GM23338 (cell line): ENCODE data around the gene RAX2. TPM values are rescaled to one million over a fixed set of nuclear protein-coding genes. Genes with fewer than 3 reads are reported as not detected.
"Not testable (repeated sequence)": the region's sequence is repeated elsewhere in the genome, so short reads cannot be mapped to it uniquely, and the experiment has no call there.

ENCODE experiments used
- ATAC-seq: fragments of 200-7000 bp; cut with Tn5 transposase; 3 replicates; pipeline ENCODE4 v1.9.1; 2020
- DNase-seq: peaks from one replicate; pipeline ENCODE4 v3.0.0-alpha.2; 2015; ENCODE audit warnings: low spot score
- H2AFZ ChIP-seq: fragments of 200-600 bp; sonication (generic); 2 replicates; pipeline ENCODE4 v1.8.0; 2016; ENCODE audit warnings: antibody characterized with exemption, mild to moderate bottlenecking, moderate library complexity
- H3F3A ChIP-seq: fragments of 200-600 bp; sonication (generic); replicated peaks from 2 replicates; pipeline ENCODE4 v1.8.0; 2017; ENCODE audit warnings: antibody characterized with exemption, mixed run types, low read depth
- H3K27ac ChIP-seq: fragments of 200-600 bp; sonication (generic); 2 replicates; pipeline ENCODE4 v1.6.1; 2016; ENCODE audit warnings: low read depth
- H3K27me3 ChIP-seq: fragments of 200-600 bp; sonication (generic); 2 replicates; pipeline ENCODE4 v1.8.0; 2016; ENCODE audit warnings: mild to moderate bottlenecking, mixed run types, moderate library complexity; ENCODE audit not compliant: insufficient read depth
- H3K36me3 ChIP-seq: fragments of 200-600 bp; sonication (generic); 2 replicates; pipeline ENCODE4 v1.8.0; 2016; ENCODE audit warnings: mild to moderate bottlenecking; ENCODE audit not compliant: insufficient read depth
- H3K4me1 ChIP-seq: fragments of 200-600 bp; sonication (generic); 2 replicates; pipeline ENCODE4 v1.8.0; 2016; ENCODE audit warnings: mild to moderate bottlenecking, moderate library complexity; ENCODE audit not compliant: insufficient read depth
- H3K4me2 ChIP-seq: fragments of 200-600 bp; sonication (generic); 2 replicates; pipeline ENCODE4 v1.7.1; 2017; ENCODE audit warnings: mixed run types
- H3K4me3 ChIP-seq: fragments of 200-600 bp; sonication (generic); 2 replicates; pipeline ENCODE4 v1.6.1; 2016; ENCODE audit warnings: mixed run types
- H3K79me2 ChIP-seq: fragments of 200-600 bp; sonication (generic); replicated peaks from 2 replicates; pipeline ENCODE4 v1.8.0; 2017; ENCODE audit warnings: mild to moderate bottlenecking; ENCODE audit not compliant: insufficient read depth
- H3K9me2 ChIP-seq: fragments of 200-600 bp; sonication (generic); 2 replicates; pipeline ENCODE4 v1.8.0; 2017; ENCODE audit not compliant: insufficient read depth
- H4K20me1 ChIP-seq: fragments of 200-600 bp; sonication (generic); replicated peaks from 2 replicates; pipeline ENCODE4 v1.8.0; 2017; ENCODE audit warnings: mild to moderate bottlenecking; ENCODE audit not compliant: insufficient read depth
- H3K27ac Mint-ChIP-seq: 2 replicates; pipeline ENCODE4 v1.8.0; 2020; ENCODE audit warnings: inconsistent platforms, mild to moderate bottlenecking, moderate library complexity, mixed read lengths
- H3K27me3 Mint-ChIP-seq: 3 replicates; pipeline ENCODE4 v1.8.0; 2022; ENCODE audit warnings: low read depth, mild to moderate bottlenecking, moderate library complexity, mixed read lengths, inconsistent platforms; ENCODE audit not compliant: insufficient read depth, poor library complexity
- H3K36me3 Mint-ChIP-seq: 3 replicates; pipeline ENCODE4 v1.8.0; 2021; ENCODE audit warnings: low read depth, mild to moderate bottlenecking, inconsistent platforms, moderate library complexity, mixed read lengths
- H3K4me1 Mint-ChIP-seq: 3 replicates; pipeline ENCODE4 v1.8.0; 2020; ENCODE audit warnings: mild to moderate bottlenecking, inconsistent platforms, mixed read lengths
- H3K4me3 Mint-ChIP-seq: 3 replicates; pipeline ENCODE4 v1.8.0; 2021; ENCODE audit warnings: moderate library complexity, mild to moderate bottlenecking, inconsistent platforms, mixed read lengths
- H3K9me3 Mint-ChIP-seq: 3 replicates; pipeline ENCODE4 v1.8.0; 2020; ENCODE audit warnings: moderate library complexity, mild to moderate bottlenecking, inconsistent platforms, mixed read lengths
- CREB1 ChIP-seq: fragments of 250-450 bp; sonication (Bioruptor Pico); IDR thresholded peaks from 2 replicates; pipeline ENCODE4 v1.5.0; 2020; ENCODE audit warnings: low read depth, mild to moderate bottlenecking, moderate library complexity
- CTCF ChIP-seq, 2 experiments: fragments of 200-600 bp in 1 of 2; sonication (generic) in 1 of 2; conservative IDR thresholded peaks; 2 replicates each; pipeline versions ENCODE4 v1.5.1 to v1.6.1; 2016 to 2017; ENCODE audit warnings: antibody characterized with exemption in 2 of 2, low read depth in 2 of 2, mild to moderate bottlenecking in 2 of 2, moderate library complexity in 1 of 2
- ETS1 ChIP-seq: IDR thresholded peaks from 2 replicates; pipeline ENCODE4 v1.6.1; 2016; ENCODE audit warnings: antibody characterized with exemption
- EZH2 ChIP-seq: fragments of 200-600 bp; sonication (generic); IDR thresholded peaks from one replicate; pipeline ENCODE4 v1.8.0; 2017; ENCODE audit warnings: antibody characterized with exemption, mild to moderate bottlenecking, low read depth; ENCODE audit not compliant: unreplicated experiment
- EZH2phosphoT487 ChIP-seq: fragments of 200-600 bp; sonication (generic); IDR thresholded peaks from one replicate; pipeline ENCODE4 v1.8.1; 2018; ENCODE audit warnings: antibody characterized with exemption; ENCODE audit not compliant: unreplicated experiment
- JUNB ChIP-seq: IDR thresholded peaks from one replicate; pipeline ENCODE4 v1.6.1; 2016; ENCODE audit warnings: antibody characterized with exemption; ENCODE audit not compliant: unreplicated experiment
- NANOG ChIP-seq: IDR thresholded peaks from 2 replicates; pipeline ENCODE4 v1.6.1; 2016; ENCODE audit warnings: antibody characterized with exemption, borderline replicate concordance
- POLR2AphosphoS5 ChIP-seq: IDR thresholded peaks from 2 replicates; pipeline ENCODE4 v1.6.1; 2016; ENCODE audit warnings: antibody characterized with exemption, low read depth
- REST ChIP-seq: IDR thresholded peaks from one replicate; pipeline ENCODE4 v1.6.1; 2018; ENCODE audit warnings: antibody characterized with exemption; ENCODE audit not compliant: unreplicated experiment
- STAT1 ChIP-seq: IDR thresholded peaks from one replicate; pipeline ENCODE4 v1.6.1; 2016; ENCODE audit warnings: antibody characterized with exemption; ENCODE audit not compliant: unreplicated experiment
- ZNF331 ChIP-seq: fragments of 250-450 bp; sonication (Bioruptor Pico); IDR thresholded peaks from 2 replicates; pipeline ENCODE4 v1.5.0; 2020; ENCODE audit warnings: low read depth, mild to moderate bottlenecking, moderate library complexity
- polyA plus RNA-seq: library from polyadenylated mRNA; unstranded; fragments of >200 nt; fragmentation: Nextera tagmentation; extraction: Ambion mirVana; gene quantifications from 2 replicates; pipeline ENCODE4 v1.2.1, GENCODE V29; 2016
- total RNA-seq: library from RNA; depleted of rRNA; stranded (reverse); fragments of >200 nt; shearing (Covaris generic); gene quantifications from 2 replicates; pipeline ENCODE4 v1.2.3, GENCODE V29; 2014

Gene RAX2
- total and polyA plus RNA-seq, 2 experiments from 2014 or later = 0.13 TPM; not detected in 1

- H3K4me3 Mint-ChIP-seq = no peak overlapping the region
Observed at GRCh38 chr19:3767050-3767449, 5.0 kb downstream of the RAX2 start.

GRCh38 chr19:3766520-3766919, 5.5 kb downstream of the RAX2 start:
- ATAC-seq (no peak), DNase-seq (no peak)
- no peak overlapping the region for H3K4me3 Mint-ChIP-seq
- Histone ChIP-seq H3F3A (0 out of 2 replicates have a peak, but pooled peaks cover 4% of the 10 kb centered on the region), H3K4me1 (no peaks in the 10 kb centered on the region), H3K9me2 (no peaks in the 10 kb centered on the region; the same call in 1 of the 2 replicates), H2AFZ (no peak overlapping the region), H3K36me3 (no peaks in the 10 kb centered on the region), H3K4me3 (no peak overlapping the region), H4K20me1 (no peaks in the 10 kb centered on the region; the same call in 1 of the 2 replicates), H3K79me2 (peaks cover 7% of the 10 kb centered on the region; the same call in 1 of the 2 replicates), H3K27me3 (no peaks in the 10 kb centered on the region), H3K27ac (no peak overlapping the region), H3K4me2 (no peak overlapping the region)
- TF ChIP-seq CTCF (conservative IDR thresholded peaks at IDR 0.05; ENCODE audit: low read depth in 2 of 2) (no peak), EZH2 (no peak), STAT1 (no peak), JUNB (no peak), CREB1 (CRISPR knock-in tag) (no peak), NANOG (no peak)
- no peak overlapping the region for H3K27ac Mint-ChIP-seq
- H3K36me3 Mint-ChIP-seq = peaks cover 9% of the 10 kb centered on the region
- no peaks in the 10 kb centered on the region; the same call in 1 of the 3 replicates for H3K9me3 Mint-ChIP-seq
- H3K4me1 Mint-ChIP-seq = peaks cover 10% of the 10 kb centered on the region
- peaks cover 11% of the 10 kb centered on the region for H3K27me3 Mint-ChIP-seq

More at GRCh38 chr19:3767050-3767449, 5.0 kb downstream of the RAX2 start:
- Histone ChIP-seq H3K9me2 (no peaks in the 10 kb centered on the region; the same call in 1 of the 2 replicates), H3K27ac (no peak overlapping the region), H3K4me1 (no peaks in the 10 kb centered on the region), H3K27me3 (no peaks in the 10 kb centered on the region), H2AFZ (no peak overlapping the region), H3K4me3 (no peak overlapping the region), H3K79me2 (peaks cover 7% of the 10 kb centered on the region; the same call in 1 of the 2 replicates), H3K36me3 (no peaks in the 10 kb centered on the region), H3F3A (0 out of 2 replicates have a peak, but pooled peaks cover 4% of the 10 kb centered on the region), H4K20me1 (no peaks in the 10 kb centered on the region; the same call in 1 of the 2 replicates), H3K4me2 (no peak overlapping the region)
- TF ChIP-seq ETS1 = no peak
- TF ChIP-seq EZH2phosphoT487 = no peak
- no peak for TF ChIP-seq ZNF331 (CRISPR knock-in tag)
- TF ChIP-seq EZH2 = no peak
- TF ChIP-seq POLR2AphosphoS5 = no peak
- no peak for TF ChIP-seq REST
- no peak for TF ChIP-seq NANOG
- Mint-ChIP-seq H3K27me3 (peaks cover 9% of the 10 kb centered on the region), H3K9me3 (no peaks in the 10 kb centered on the region; the same call in 1 of the 3 replicates), H3K36me3 (peaks cover 9% of the 10 kb centered on the region), H3K4me1 (peaks cover 8% of the 10 kb centered on the region), H3K27ac (no peak overlapping the region)
- ATAC-seq (no peak), DNase-seq (no peak)

GRCh38 chr19:3765757-3766156, 6.3 kb downstream of the RAX2 start:
- H3K4me3 ChIP-seq, H4K20me1 ChIP-seq, H3K4me1 ChIP-seq, H3K4me3 Mint-ChIP-seq, H3K4me2 ChIP-seq, H3K27ac Mint-ChIP-seq, H3K27me3 ChIP-seq, H3F3A ChIP-seq, H3K4me1 Mint-ChIP-seq, H3K9me3 Mint-ChIP-seq, DNase-seq, ATAC-seq, H2AFZ ChIP-seq, H3K36me3 Mint-ChIP-seq, H3K36me3 ChIP-seq, H3K9me2 ChIP-seq, H3K27ac ChIP-seq: not testable (repeated sequence)
- H3K27me3 Mint-ChIP-seq = peaks cover 11% of the 10 kb centered on the region
- peaks cover 13% of the 10 kb centered on the region for H3K79me2 ChIP-seq
